Mucosa of rectum (tissue), 2 donors: Measurements from ENCODE around the gene MRPL55.

Source experiments
- H3K27ac ChIP-seq, 2 donors: one replicate each; pipeline ENCODE4 v1.7.0; 2013; ENCODE audit warnings: inconsistent platforms in 2 of 2, low read depth in 2 of 2, low read length in 2 of 2
- H3K27me3 ChIP-seq, 2 donors: one replicate each; pipeline ENCODE4 v1.7.0; 2013; ENCODE audit warnings: low read length in 2 of 2; ENCODE audit not compliant: control insufficient read depth in 2 of 2, insufficient read depth in 2 of 2
- H3K36me3 ChIP-seq, 2 donors: one replicate each; pipeline ENCODE4 v1.7.0; 2013; ENCODE audit warnings: low read length in 2 of 2; ENCODE audit not compliant: control insufficient read depth in 2 of 2, insufficient read depth in 2 of 2
- H3K4me1 ChIP-seq, 2 donors: one replicate each; pipeline ENCODE4 v1.7.0; 2013; ENCODE audit warnings: low read length in 2 of 2, mild to moderate bottlenecking in 1 of 2; ENCODE audit not compliant: control insufficient read depth in 2 of 2, insufficient read depth in 2 of 2
- H3K4me3 ChIP-seq, 2 donors: one replicate each; pipeline ENCODE4 v1.7.0; 2013; ENCODE audit warnings: low read length in 2 of 2
- H3K9ac ChIP-seq, 2 donors: one replicate each; pipeline ENCODE4 v1.7.0; 2013; ENCODE audit warnings: low read length in 2 of 2, low read depth in 1 of 2, mild to moderate bottlenecking in 1 of 2
- H3K9me3 ChIP-seq, 2 donors: one replicate each; pipeline ENCODE4 v1.7.0; 2013; ENCODE audit warnings: low read length in 2 of 2; ENCODE audit not compliant: control insufficient read depth in 2 of 2
- donor health status: healthy.
- donor health status: Normal muscosa, but diverticular disease.

Gene MRPL55

GRCh38 chr1:228109962-228110488, 926 bp upstream of the MRPL55 start:
- peaks cover 12 to 14% of the 10 kb centered on the region in 2 donors for H3K36me3 ChIP-seq

DNA sequence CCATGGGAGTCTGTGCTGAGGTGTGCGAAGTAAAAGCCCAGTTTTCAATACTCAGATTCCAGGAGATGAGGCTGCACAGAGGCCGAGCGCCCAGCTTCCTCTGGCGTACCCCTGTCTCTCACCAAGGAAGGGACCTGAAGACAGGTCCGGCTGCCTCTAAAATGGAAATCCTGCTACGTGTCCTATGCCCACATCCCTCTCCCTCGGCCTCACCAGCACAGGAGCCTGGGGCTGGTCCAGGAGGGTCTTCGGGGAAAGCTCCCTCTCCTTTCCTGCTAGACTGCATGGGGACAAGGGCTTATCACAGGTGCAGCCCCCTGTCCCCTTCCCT, 392 bp downstream of the MRPL55 start:
- peaks cover 12 to 14% of the 10 kb centered on the region in 2 donors for H3K36me3 ChIP-seq
- no peaks in the 10 kb centered on the region for H3K27me3 ChIP-seq
- H3K4me1 ChIP-seq = peaks cover 15 to 20% of the 10 kb centered on the region in 2 donors
- H3K27ac ChIP-seq = peak overlapping the region; percentile 87 to 90
- no peaks in the 10 kb centered on the region for H3K9me3 ChIP-seq
- peak overlapping the region; percentile 88 to 93 for H3K9ac ChIP-seq
- H3K4me3 ChIP-seq = peak overlapping the region; percentile 89 to 93

More at GRCh38 chr1:228109962-228110488, 926 bp upstream of the MRPL55 start:
- Histone ChIP-seq H3K9ac (peak overlapping the region; percentile 88 to 92), H3K27ac (peak overlapping the region; percentile 78 to 90), H3K4me1 (peaks cover 14 to 19% of the 10 kb centered on the region in 2 donors), H3K27me3 (no peaks in the 10 kb centered on the region), H3K9me3 (no peaks in the 10 kb centered on the region), H3K4me3 (peak overlapping the region; percentile 84 to 89)

- H3K27me3 ChIP-seq = no peaks in the 10 kb centered on the region
- H3K4me3 ChIP-seq = peak overlapping the region; percentile 89 to 93
- H3K4me1 ChIP-seq = peaks cover 19 to 23% of the 10 kb centered on the region in 2 donors
- no peaks in the 10 kb centered on the region for H3K9me3 ChIP-seq
- peak overlapping the region in 1 of 2 donors; percentile 90 for H3K27ac ChIP-seq
- H3K36me3 ChIP-seq = peaks cover 12 to 14% of the 10 kb centered on the region in 2 donors
- peak overlapping the region; percentile 88 to 93 for H3K9ac ChIP-seq
Measured at GRCh38 chr1:228108055-228108690, 926 bp downstream of the MRPL55 start.

DNA sequence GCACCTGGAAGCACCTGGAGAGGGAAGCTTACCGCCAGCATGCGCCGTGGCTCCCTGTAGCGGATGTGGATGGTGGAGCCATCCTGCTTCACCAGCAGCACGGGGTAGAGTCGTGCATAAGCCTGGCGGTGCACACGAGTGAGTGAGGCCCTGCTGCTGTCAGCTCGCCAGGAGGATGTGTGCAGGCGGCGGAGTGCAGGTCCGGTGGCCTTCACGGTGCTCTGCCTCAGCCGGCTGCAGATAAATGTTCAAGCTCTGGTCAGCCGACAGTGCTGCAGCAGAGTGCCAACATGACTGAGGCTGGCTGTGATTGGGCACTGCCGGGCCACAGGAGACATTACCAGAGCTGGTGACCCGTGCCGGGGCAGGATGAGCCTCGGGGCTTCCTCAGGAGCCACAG, 1.5 kb downstream of the MRPL55 start:
- Histone ChIP-seq H3K4me1 (peaks cover 19 to 23% of the 10 kb centered on the region in 2 donors), H3K27ac (no peak overlapping the region), H3K9me3 (no peaks in the 10 kb centered on the region), H3K36me3 (peaks cover 12 to 14% of the 10 kb centered on the region in 2 donors), H3K4me3 (no peak overlapping the region), H3K27me3 (no peaks in the 10 kb centered on the region), H3K9ac (no peak overlapping the region)

GRCh38 chr1:228106800-228107054, 2.4 kb downstream of the MRPL55 start:
- Histone ChIP-seq H3K4me3 (no peak overlapping the region), H3K9ac (no peak overlapping the region), H3K4me1 (peaks cover 20 to 26% of the 10 kb centered on the region in 2 donors), H3K27me3 (no peaks in the 10 kb centered on the region), H3K27ac (no peak overlapping the region), H3K36me3 (peaks cover 12 to 14% of the 10 kb centered on the region in 2 donors), H3K9me3 (no peaks in the 10 kb centered on the region)

DNA sequence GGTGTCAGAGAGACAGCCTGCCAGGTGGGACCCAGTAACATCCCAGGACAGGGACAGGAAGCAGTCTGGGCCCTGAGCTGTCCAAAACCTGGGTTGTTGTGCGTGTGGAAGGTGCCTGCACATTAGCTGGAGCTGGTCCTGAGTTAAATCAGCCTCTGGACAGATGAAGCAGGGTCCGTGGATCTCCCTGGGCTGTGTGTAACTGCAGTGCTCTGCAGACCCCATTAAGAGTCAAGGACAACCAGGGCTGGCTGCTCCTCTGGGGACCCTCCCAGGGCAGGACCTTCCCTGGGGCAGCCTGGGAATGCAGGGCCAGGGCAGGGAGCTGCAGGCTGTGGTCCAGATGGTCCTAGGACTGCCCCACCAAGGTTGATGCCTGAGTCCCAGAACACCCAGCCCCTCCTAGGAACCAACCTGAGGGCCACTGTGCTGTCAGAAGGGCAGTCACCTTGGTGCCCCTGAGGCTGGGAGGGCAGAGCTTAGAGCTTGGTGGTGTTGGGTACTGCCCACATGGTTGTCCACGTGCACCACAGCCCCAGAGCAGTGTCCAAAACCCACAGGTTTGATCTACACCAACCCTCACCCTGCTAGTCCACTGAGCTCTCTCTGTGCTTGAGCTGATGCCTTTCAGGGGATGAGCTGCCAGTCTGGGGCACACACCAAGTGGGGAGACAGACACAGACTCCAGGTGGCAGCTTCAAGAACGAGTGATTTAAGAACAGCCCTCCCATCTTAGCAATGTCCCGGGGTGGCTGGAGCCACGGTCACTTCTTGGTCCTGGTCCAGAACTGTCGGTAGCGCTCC, 2.9 kb downstream of the MRPL55 start:
- Histone ChIP-seq H3K9ac (no peak overlapping the region), H3K4me3 (no peak overlapping the region), H3K27ac (no peak overlapping the region), H3K27me3 (no peaks in the 10 kb centered on the region), H3K36me3 (peaks cover 12 to 14% of the 10 kb centered on the region in 2 donors), H3K4me1 (peaks cover 26 to 30% of the 10 kb centered on the region in 2 donors), H3K9me3 (no peaks in the 10 kb centered on the region)

DNA sequence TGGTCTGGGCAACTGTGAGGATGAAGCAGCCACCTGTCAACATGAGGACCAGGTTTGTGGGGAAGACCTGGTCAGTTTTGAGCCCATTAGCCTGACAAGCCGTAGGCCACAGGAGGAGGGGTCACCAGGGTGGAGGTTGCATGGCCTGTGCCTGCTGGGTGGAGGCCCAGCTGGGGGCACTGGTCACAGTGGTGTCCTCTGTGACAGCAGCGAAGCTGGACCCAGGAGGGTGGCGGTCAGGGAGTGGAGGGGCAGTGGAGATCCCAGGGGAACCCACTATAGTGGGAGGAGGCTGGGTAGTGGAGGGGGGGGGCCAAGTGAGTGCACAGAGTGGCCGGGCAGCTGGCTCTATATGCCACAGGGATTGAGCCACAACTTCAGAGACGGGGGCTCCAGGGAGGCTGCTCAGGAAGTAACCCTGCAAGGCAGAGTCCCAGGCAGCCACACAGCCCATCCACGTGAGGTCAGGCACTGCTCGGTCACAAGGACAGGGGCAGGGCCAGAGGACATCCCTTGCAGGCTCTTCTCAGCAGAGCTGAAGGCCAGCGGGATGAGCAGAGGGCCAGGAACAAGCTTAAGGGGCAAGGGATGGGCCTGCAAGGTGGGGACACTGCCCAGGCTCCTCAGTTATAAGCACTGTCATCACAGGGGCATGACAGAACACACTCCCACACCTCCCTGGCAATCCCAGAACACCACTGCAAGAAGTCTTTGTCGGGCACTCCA, 3.7 kb downstream of the MRPL55 start:
- Histone ChIP-seq H3K27me3 (no peaks in the 10 kb centered on the region), H3K36me3 (peaks cover 18 to 19% of the 10 kb centered on the region in 2 donors), H3K9me3 (no peaks in the 10 kb centered on the region), H3K9ac (no peak overlapping the region), H3K4me1 (peaks cover 31 to 33% of the 10 kb centered on the region in 2 donors), H3K4me3 (no peak overlapping the region), H3K27ac (no peak overlapping the region)

- Histone ChIP-seq H3K9ac (no peak overlapping the region), H3K9me3 (no peaks in the 10 kb centered on the region), H3K4me1 (peaks cover 26 to 30% of the 10 kb centered on the region in 2 donors), H3K27me3 (no peaks in the 10 kb centered on the region), H3K36me3 (peaks cover 18 to 23% of the 10 kb centered on the region in 2 donors), H3K27ac (no peak overlapping the region), H3K4me3 (no peak overlapping the region)
Measured at GRCh38 chr1:228104526-228105269, 4.4 kb downstream of the MRPL55 start.

DNA sequence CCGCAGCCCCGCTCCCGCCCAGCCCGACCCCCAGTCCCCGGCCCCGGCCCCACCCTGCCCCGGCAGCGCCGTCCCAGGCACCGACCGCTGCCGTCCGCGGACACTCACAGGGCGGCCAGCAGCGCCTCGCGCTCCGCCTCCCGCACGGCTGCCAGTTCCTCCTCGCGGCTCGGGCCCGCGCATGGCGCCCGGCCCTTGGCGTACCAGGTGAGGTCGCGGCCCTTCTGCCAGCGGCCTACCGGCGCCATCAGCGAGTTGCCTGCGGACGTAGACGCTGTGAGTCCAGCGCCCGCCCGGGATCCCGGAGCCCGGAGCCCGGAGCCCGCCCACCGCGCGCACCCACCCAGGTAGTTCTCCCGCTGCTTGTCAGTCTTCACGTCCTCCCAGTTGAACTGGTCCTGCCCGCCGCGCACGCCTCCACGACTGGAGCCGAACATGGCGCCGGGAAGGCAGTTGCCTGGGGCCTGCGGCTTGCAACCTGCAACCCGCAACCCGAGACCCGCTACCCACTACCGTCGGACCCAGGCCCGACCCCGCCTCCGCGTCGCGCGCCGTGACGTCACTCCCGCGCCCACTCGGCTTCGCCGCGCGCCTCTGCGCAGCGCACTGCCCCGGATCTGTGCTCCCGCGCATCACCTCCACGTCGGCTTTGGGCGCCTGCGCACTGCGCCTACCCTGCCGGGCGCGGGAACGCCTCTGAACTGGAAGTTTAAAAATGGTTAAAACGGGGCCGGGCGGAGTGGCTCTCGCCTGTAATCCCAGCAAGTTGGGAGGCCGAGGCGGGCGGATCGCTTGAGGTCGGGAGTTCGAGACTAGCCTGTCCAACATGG, 6.1 kb downstream of the MRPL55 start, which contains the start of gene C1orf35:
TSS of gene C1orf35 (minus strand) at position 535 of the 830 bp plus-strand sequence. CDS start at position 437, 98 bp downstream.
- Histone ChIP-seq H3K36me3 (peaks cover 34 to 39% of the 10 kb centered on the region in 2 donors), H3K27me3 (no peaks in the 10 kb centered on the region), H3K27ac (peak within 1 kb of the TSS; percentile 94 to 96), H3K4me1 (peaks cover 16 to 19% of the 10 kb centered on the region in 2 donors), H3K4me3 (peak within 1 kb of the TSS; percentile 81 to 84), H3K9ac (peak within 1 kb of the TSS; percentile 74 to 80), H3K9me3 (no peaks in the 10 kb centered on the region)
